ENCODE data around the gene RNASE11.

The RNASE11 gene

GRCh38 chr14:20587489-20588154 lies at the start of gene RNASE11:
Gene RNASE11, minus strand, starts transcription at chr14:20588001.
- ATAC-seq (ENCODE audit: insufficient read depth, low read depth): no peak

GRCh38 chr14:20632831-20633691 lies 45.3 kb upstream of the RNASE11 start:
- Histone ChIP-seq H3K4me1 (ENCODE audit: insufficient read depth, low read length) (no peaks in the 10 kb centered on the region), H3K27ac (ENCODE audit: low read length) (no peak overlapping the region), H3K27me3 (ENCODE audit: insufficient read depth, low read length, poor library complexity) (peaks cover 10% of the 10 kb centered on the region), H3K36me3 (ENCODE audit: insufficient read depth, low read length) (no peaks in the 10 kb centered on the region), H3K79me2 (ENCODE audit: insufficient read depth, low read length) (no peaks in the 10 kb centered on the region), H3K4me2 (ENCODE audit: insufficient read depth, low read length) (no peak overlapping the region), H2AFZ (ENCODE audit: low read depth, low read length) (no peak overlapping the region), H3K4me3 (ENCODE audit: low read depth in 1 of 2, low read length in 2 of 2) (no peak overlapping the region), H3K9ac (ENCODE audit: low read depth, low read length) (no peak overlapping the region), H3K9me3 (ENCODE audit: insufficient read depth, low read length, severe bottlenecking) (no peaks in the 10 kb centered on the region), H4K20me1 (ENCODE audit: insufficient read depth, low read length) (no peaks in the 10 kb centered on the region)
- DNase-seq (peak; percentile 12), ATAC-seq (ENCODE audit: insufficient read depth, low read depth) (no peak)
- no peak for TF ChIP-seq EZH2 (IDR thresholded peaks at IDR 0.05; ENCODE audit: borderline replicate concordance, low read depth, low read length, severe bottlenecking)
- TF ChIP-seq CTCF (IDR thresholded peaks at IDR 0.05; ENCODE audit: borderline replicate concordance, extremely low read depth, low read length, poor library complexity, severe bottlenecking): no peak

More at GRCh38 chr14:20587489-20588154, at the start of gene RNASE11:
- H3K9me3 ChIP-seq (ENCODE audit: insufficient read depth, low read length, severe bottlenecking): no peaks in the 10 kb centered on the region
- peaks cover 17% of the 10 kb centered on the region for H3K27me3 ChIP-seq (ENCODE audit: insufficient read depth, low read length, poor library complexity)
- H4K20me1 ChIP-seq (ENCODE audit: insufficient read depth, low read length): no peaks in the 10 kb centered on the region
- no peaks in the 10 kb centered on the region for H3K79me2 ChIP-seq (ENCODE audit: insufficient read depth, low read length)
- H3K4me2 ChIP-seq (ENCODE audit: insufficient read depth, low read length): no peak within 1 kb of the TSS
- no peak for DNase-seq
- H3K27ac ChIP-seq (ENCODE audit: low read length): no peak within 1 kb of the TSS
- peaks cover 5% of the 10 kb centered on the region; the same call in 1 of the 2 replicates for H3K4me1 ChIP-seq (ENCODE audit: insufficient read depth, low read length)
- no peak within 1 kb of the TSS for H3K9ac ChIP-seq (ENCODE audit: low read depth, low read length)
- no peak for TF ChIP-seq CTCF (IDR thresholded peaks at IDR 0.05; ENCODE audit: borderline replicate concordance, extremely low read depth, low read length, poor library complexity, severe bottlenecking)
- TF ChIP-seq EZH2 (IDR thresholded peaks at IDR 0.05; ENCODE audit: borderline replicate concordance, low read depth, low read length, severe bottlenecking): no peak
- no peak within 1 kb of the TSS for H3K4me3 ChIP-seq (ENCODE audit: low read depth in 1 of 2, low read length in 2 of 2)
- H3K36me3 ChIP-seq (ENCODE audit: insufficient read depth, low read length): no peaks in the 10 kb centered on the region
- no peak within 1 kb of the TSS for H2AFZ ChIP-seq (ENCODE audit: low read depth, low read length)

GRCh38 chr14:20632448-20632830 lies 44.6 kb upstream of the RNASE11 start:
- Histone ChIP-seq H3K4me2 (ENCODE audit: insufficient read depth, low read length) (no peak overlapping the region), H2AFZ (ENCODE audit: low read depth, low read length) (no peak overlapping the region), H3K9ac (ENCODE audit: low read depth, low read length) (no peak overlapping the region), H3K4me3 (ENCODE audit: low read depth in 1 of 2, low read length in 2 of 2) (no peak overlapping the region), H3K9me3 (ENCODE audit: insufficient read depth, low read length, severe bottlenecking) (no peaks in the 10 kb centered on the region), H3K27me3 (ENCODE audit: insufficient read depth, low read length, poor library complexity) (peaks cover 10% of the 10 kb centered on the region), H3K27ac (ENCODE audit: low read length) (no peak overlapping the region), H4K20me1 (ENCODE audit: insufficient read depth, low read length) (no peaks in the 10 kb centered on the region), H3K4me1 (ENCODE audit: insufficient read depth, low read length) (no peaks in the 10 kb centered on the region), H3K79me2 (ENCODE audit: insufficient read depth, low read length) (no peaks in the 10 kb centered on the region), H3K36me3 (ENCODE audit: insufficient read depth, low read length) (no peaks in the 10 kb centered on the region)
- no peak for ATAC-seq (ENCODE audit: insufficient read depth, low read depth)
- DNase-seq: no peak
- TF ChIP-seq CTCF (IDR thresholded peaks at IDR 0.05; ENCODE audit: borderline replicate concordance, extremely low read depth, low read length, poor library complexity, severe bottlenecking): no peak
- no peak for TF ChIP-seq EZH2 (IDR thresholded peaks at IDR 0.05; ENCODE audit: borderline replicate concordance, low read depth, low read length, severe bottlenecking)
